HCT116 (cell line): Measurements from ENCODE around the gene CRYBG2. TPM values are rescaled to one million over a fixed set of nuclear protein-coding genes. Genes with fewer than 3 reads are reported as not detected.

Experiments used
- ATAC-seq: fragments of 200-7000 bp; cut with Tn5 transposase; 2 replicates; pipeline ENCODE4 v1.9.1; 2020; ENCODE audit warnings: mild to moderate bottlenecking, moderate library complexity
- BruUV-seq: library from RNA; stranded (reverse); fragments of 400-500 nt; replicated peaks from 2 replicates; lab custom pipeline; 2021; lab: Mats Ljungman, UMichigan
- CTCF ChIA-PET: fragments of 300-600 bp; sonication (Branson Sonifier 250); formaldehyde crosslinking; loops from one replicate; lab custom pipeline; 2021; ENCODE audit warnings: antibody characterized with exemption; lab: Charles Lee
- POLR2A ChIA-PET: fragments of 300-600, 350-600 bp; sonication (Branson Sonifier 250); formaldehyde crosslinking; loops from one replicate; lab custom pipeline; 2021; ENCODE audit warnings: antibody characterized with exemption; lab: Charles Lee
- RAD21 ChIA-PET, 2 experiments: fragments of 300-600 bp; sonication (Branson Sonifier 250); formaldehyde crosslinking; loops; one replicate each; lab custom pipeline; 2023; ENCODE audit warnings: low total read pairs in 2 of 2; ENCODE audit not compliant: uncharacterized antibody in 2 of 2, unreplicated experiment in 2 of 2, low non-redundant PET in 1 of 2; lab: Charles Lee
- DNase-seq: peaks from one replicate; pipeline ENCODE4 v3.0.0-alpha.2; 2010; ENCODE audit warnings: low read depth, low spot score
- H2AFZ ChIP-seq: fragments of 200-600 bp; shearing (Covaris generic), sonication (generic); 2 replicates; pipeline ENCODE4 v1.6.1; 2017; ENCODE audit warnings: low read depth, mixed run types, mixed read lengths, antibody characterized with exemption, low read length; ENCODE audit not compliant: poor library complexity, severe bottlenecking
- H3K27ac ChIP-seq: 2 replicates; pipeline ENCODE4 v1.5.1; 2012; ENCODE audit warnings: low read depth, low read length
- H3K27me3 ChIP-seq: fragments of 200-600 bp; sonication (generic); 2 replicates; pipeline ENCODE4 v1.6.1; 2016; ENCODE audit warnings: mixed run types, low read length, mixed read lengths; ENCODE audit not compliant: insufficient read depth
- H3K36me3 ChIP-seq, 2 experiments: fragments of 200-500 bp in 1 of 2; fragments of 200-600 bp in 1 of 2; sonication (Bioruptor generic) in 1 of 2; sonication (generic) in 1 of 2; 2 replicates each; pipeline versions ENCODE4 v1.5.1 to v1.6.1; 2014 to 2016; ENCODE audit warnings: low read length in 2 of 2, inconsistent platforms in 1 of 2, mixed read lengths in 1 of 2, mixed run types in 1 of 2; ENCODE audit not compliant: insufficient read depth in 2 of 2, control insufficient read depth in 1 of 2
- H3K4me1 ChIP-seq, 2 experiments: fragments of 200-600 bp in 1 of 2; sonication (generic) in 1 of 2; 2 replicates each; pipeline versions ENCODE4 v1.5.1 to v1.6.1; 2012 to 2017; ENCODE audit warnings: low read length in 2 of 2, inconsistent platforms in 1 of 2, mild to moderate bottlenecking in 1 of 2, mixed read lengths in 1 of 2, mixed run types in 1 of 2, moderate library complexity in 1 of 2; ENCODE audit not compliant: insufficient read depth in 2 of 2, control insufficient read depth in 1 of 2
- H3K4me2 ChIP-seq: fragments of 200-600 bp; sonication (generic); 2 replicates; pipeline ENCODE4 v1.6.1; 2017; ENCODE audit warnings: mixed run types, low read length, mixed read lengths
- H3K4me3 ChIP-seq, 2 experiments: fragments of 200-600 bp in 1 of 2; sonication (generic) in 1 of 2; replicated peaks in 1 of 2; 2 replicates each; pipeline ENCODE4 v1.5.1; 2011 to 2016; ENCODE audit warnings: low read length in 2 of 2, control low read depth in 1 of 2, low read depth in 1 of 2, mild to moderate bottlenecking in 1 of 2, mixed read lengths in 1 of 2, mixed run types in 1 of 2
- H3K79me2 ChIP-seq: fragments of 200-600 bp; sonication (generic); 2 replicates; pipeline ENCODE4 v1.6.1; 2017; ENCODE audit warnings: mild to moderate bottlenecking, mixed run types, low read length, moderate library complexity, mixed read lengths; ENCODE audit not compliant: insufficient read depth
- H3K9ac ChIP-seq: fragments of 200-600 bp; sonication (generic); 2 replicates; pipeline ENCODE4 v1.6.1; 2016; ENCODE audit warnings: low read length, mixed read lengths
- H3K9me2 ChIP-seq: fragments of 200-600 bp; sonication (generic), shearing (Covaris generic); 2 replicates; pipeline ENCODE4 v1.6.1; 2017; ENCODE audit warnings: mixed run types, mild to moderate bottlenecking, moderate library complexity; ENCODE audit not compliant: insufficient read depth
- H3K9me3 ChIP-seq, 2 experiments: fragments of 200-500 bp in 1 of 2; fragments of 200-600 bp in 1 of 2; sonication (Bioruptor generic) in 1 of 2; sonication (generic) in 1 of 2; 2 replicates each; pipeline ENCODE4 v1.6.1; 2014 to 2017; ENCODE audit warnings: low read length in 2 of 2, mixed read lengths in 2 of 2, inconsistent platforms in 1 of 2, low read depth in 1 of 2, mild to moderate bottlenecking in 1 of 2, mixed run types in 1 of 2, moderate library complexity in 1 of 2; ENCODE audit not compliant: control insufficient read depth in 1 of 2, insufficient read depth in 1 of 2
- H4K20me1 ChIP-seq: fragments of 200-600 bp; sonication (generic), shearing (Covaris generic); 2 replicates; pipeline ENCODE4 v1.6.1; 2017; ENCODE audit warnings: mixed run types, mild to moderate bottlenecking, moderate library complexity; ENCODE audit not compliant: insufficient read depth
- CBX3 ChIP-seq: IDR thresholded peaks from 2 replicates; pipeline ENCODE4 v1.6.1; 2012; ENCODE audit warnings: low read depth
- EZH2phosphoT487 ChIP-seq: fragments of 200-600 bp; IDR thresholded peaks from 2 replicates; pipeline ENCODE4 v1.6.1; 2018; ENCODE audit warnings: antibody characterized with exemption, borderline replicate concordance
- JUND ChIP-seq: IDR thresholded peaks from 2 replicates; pipeline ENCODE4 v1.6.1; 2012
- POLR2AphosphoS5 ChIP-seq: IDR thresholded peaks from 2 replicates; pipeline ENCODE4 v1.6.1; 2011; ENCODE audit warnings: mild to moderate bottlenecking, low read depth, low read length, moderate library complexity
- REST ChIP-seq: IDR thresholded peaks from 2 replicates; pipeline ENCODE4 v1.6.1; 2012; ENCODE audit warnings: low read depth
- TCF7L2 ChIP-seq: IDR thresholded peaks from 2 replicates; pipeline ENCODE4 v1.7.0; 2011; ENCODE audit warnings: borderline replicate concordance, inconsistent platforms; ENCODE audit not compliant: insufficient read depth, insufficient read length; ENCODE audit errors: extremely low read depth
- YY1 ChIP-seq: IDR thresholded peaks from 2 replicates; pipeline ENCODE4 v1.6.1; 2011; ENCODE audit warnings: low read length, low read depth, moderate library complexity, mild to moderate bottlenecking; ENCODE audit not compliant: insufficient replicate concordance; ENCODE audit errors: extremely low read depth
- ZBTB33 ChIP-seq: IDR thresholded peaks from 2 replicates; pipeline ENCODE4 v1.6.1; 2011; ENCODE audit warnings: mild to moderate bottlenecking, low read length, moderate library complexity; ENCODE audit not compliant: insufficient replicate concordance; ENCODE audit errors: extremely low read depth
- ZFX ChIP-seq: fragments of 450-650 bp; IDR thresholded peaks from 2 replicates; pipeline ENCODE4 v1.6.1; 2017
- ZNF274 ChIP-seq: fragments of 200-500 bp; sonication (Bioruptor generic); IDR thresholded peaks from 2 replicates; pipeline ENCODE4 v1.6.1; 2014; ENCODE audit warnings: mild to moderate bottlenecking, low read depth, low read length, inconsistent platforms
- intact Hi-C: fragments of 100-400 bp; cut with micrococcal nuclease; formaldehyde crosslinking; loops from 2 replicates; pipeline ENCODE4 v1.10.0; 2022
- total RNA-seq: library from RNA; stranded (reverse); gene quantifications from one replicate; pipeline ENCODE4 v1.2.1, GENCODE V29; 2021; ENCODE audit not compliant: unreplicated experiment

Gene CRYBG2
- total RNA-seq, 1 experiment from 2014 or later: 10.5 TPM

GRCh38 chr1:26305667-26306289 lies 48.2 kb downstream of the CRYBG2 start:
- BruUV-seq: TSS peak; percentile 88
- TF ChIP-seq ZNF274 (no peak), EZH2phosphoT487 (no peak), ZFX (no peak), REST (no peak), ZBTB33 (no peak), CBX3 (no peak), YY1 (no peak), POLR2AphosphoS5 (no peak), TCF7L2 (no peak), JUND (no peak)
- TF ChIP-seq, all 23 proteins: peak for 0
- RAD21 ChIA-PET: no interaction called here
- H2AFZ ChIP-seq: no peak overlapping the region
- H3K4me1 ChIP-seq: peaks cover 9 to 38% of the 10 kb centered on the region in 2 experiments; a peak in 3 of 4 replicates
- H3K79me2 ChIP-seq: peaks cover 12% of the 10 kb centered on the region
- H3K9me3 ChIP-seq: no peaks in the 10 kb centered on the region
- CTCF ChIA-PET: no interaction called here
- H3K27me3 ChIP-seq: no peaks in the 10 kb centered on the region
- peak overlapping the region; percentile 79 to 91 for H3K4me3 ChIP-seq
- H3K9me2 ChIP-seq: no peaks in the 10 kb centered on the region
- POLR2A ChIA-PET: no interaction called here
- H3K27ac ChIP-seq: peak overlapping the region; percentile 28
- H4K20me1 ChIP-seq: no peaks in the 10 kb centered on the region
- peak overlapping the region; percentile 100 for H3K4me2 ChIP-seq
- ATAC-seq (peak; percentile 8; the same call in 1 of the 2 replicates), DNase-seq (no peak)
- intact Hi-C loops: no loop called here
- H3K9ac ChIP-seq: peak overlapping the region; percentile 89
- H3K36me3 ChIP-seq: no peaks in the 10 kb centered on the region
